Hepatocyte (in vitro differentiated cells): ENCODE measurements around the gene PDE11A. TPM values are rescaled to one million over a fixed set of nuclear protein-coding genes. Genes with fewer than 3 reads are reported as not detected.

ENCODE experiments used
- DNase-seq: peaks from one replicate; pipeline ENCODE4 v3.0.0-alpha.2; 2016; ENCODE audit warnings: low spot score
- H2AFZ ChIP-seq: fragments of 200-600 bp; sonication (generic); 2 replicates; pipeline ENCODE4 v1.6.0; 2016; ENCODE audit warnings: antibody characterized with exemption, mild to moderate bottlenecking
- H3K27ac ChIP-seq: fragments of 200-600 bp; sonication (generic); 2 replicates; pipeline ENCODE4 v1.5.1; 2016; ENCODE audit warnings: mild to moderate bottlenecking
- H3K27me3 ChIP-seq: fragments of 200-600 bp; sonication (generic); 2 replicates; pipeline ENCODE4 v1.6.1; 2016
- H3K36me3 ChIP-seq: fragments of 200-600 bp; sonication (generic); replicated peaks from 2 replicates; pipeline ENCODE4 v1.5.1; 2016; ENCODE audit warnings: low read depth; ENCODE audit not compliant: insufficient read depth
- H3K4me1 ChIP-seq: fragments of 200-600 bp; sonication (generic); 2 replicates; pipeline ENCODE4 v1.5.1; 2016; ENCODE audit warnings: mild to moderate bottlenecking, moderate library complexity; ENCODE audit not compliant: insufficient read depth
- H3K4me2 ChIP-seq: fragments of 200-600 bp; sonication (generic); 2 replicates; pipeline ENCODE4 v1.6.0; 2016
- H3K4me3 ChIP-seq: fragments of 200-600 bp; sonication (generic); 2 replicates; pipeline ENCODE4 v1.5.1; 2016; ENCODE audit warnings: mild to moderate bottlenecking
- H3K79me2 ChIP-seq: fragments of 200-600 bp; sonication (generic); 2 replicates; pipeline ENCODE4 v1.6.0; 2017; ENCODE audit warnings: mild to moderate bottlenecking
- H3K9me2 ChIP-seq: fragments of 200-600 bp; sonication (generic); replicated peaks from 2 replicates; pipeline ENCODE4 v1.6.0; 2017; ENCODE audit warnings: mild to moderate bottlenecking; ENCODE audit not compliant: insufficient read depth
- H3K9me3 ChIP-seq: fragments of 200-600 bp; sonication (generic); 2 replicates; pipeline ENCODE4 v1.5.1; 2016; ENCODE audit warnings: low read depth, mild to moderate bottlenecking
- H4K20me1 ChIP-seq: fragments of 200-600 bp; sonication (generic); 2 replicates; pipeline ENCODE4 v1.6.0; 2016; ENCODE audit warnings: mild to moderate bottlenecking; ENCODE audit not compliant: insufficient read depth, poor library complexity, severe bottlenecking
- EZH2 ChIP-seq: fragments of 200-600 bp; sonication (generic); IDR thresholded peaks from 2 replicates; pipeline ENCODE4 v1.6.1; 2016; ENCODE audit warnings: antibody characterized with exemption, mild to moderate bottlenecking, borderline replicate concordance
- EZH2phosphoT487 ChIP-seq: fragments of 200-600 bp; sonication (generic); IDR thresholded peaks from one replicate; pipeline ENCODE4 v1.6.1; 2018; ENCODE audit warnings: antibody characterized with exemption, mild to moderate bottlenecking, low read depth, moderate library complexity; ENCODE audit not compliant: unreplicated experiment, severe bottlenecking
- WGBS: methylation state at CpG from one replicate; pipeline ENCODE4 v1.1.6; 2016; ENCODE audit warnings: low lambda C conversion rate; ENCODE audit errors: missing lambda C conversion rate; 5-methylcytosine and 5-hydroxymethylcytosine counted together
- polyA plus RNA-seq: library from polyadenylated mRNA; unstranded; fragments of >200 nt; fragmentation: Nextera tagmentation; extraction: Ambion mirVana; gene quantifications from 2 replicates; pipeline ENCODE4 v1.2.1, GENCODE V29; 2016
- total RNA-seq: library from RNA; depleted of rRNA; stranded (reverse); fragments of >200 nt; gene quantifications from 2 replicates; pipeline ENCODE4 v1.2.3, GENCODE V29; 2014
- TF ChIP-seq, protein P1 (sequence below): fragments of 200-600 bp; sonication (generic); IDR thresholded peaks from 2 replicates; pipeline ENCODE4 v1.5.1; 2016; ENCODE audit warnings: antibody characterized with exemption, mild to moderate bottlenecking; ENCODE audit not compliant: poor library complexity

The PDE11A gene
- total and polyA plus RNA-seq, 2 experiments from 2014 or later, result 0.71 to 1.9 TPM

DNA sequence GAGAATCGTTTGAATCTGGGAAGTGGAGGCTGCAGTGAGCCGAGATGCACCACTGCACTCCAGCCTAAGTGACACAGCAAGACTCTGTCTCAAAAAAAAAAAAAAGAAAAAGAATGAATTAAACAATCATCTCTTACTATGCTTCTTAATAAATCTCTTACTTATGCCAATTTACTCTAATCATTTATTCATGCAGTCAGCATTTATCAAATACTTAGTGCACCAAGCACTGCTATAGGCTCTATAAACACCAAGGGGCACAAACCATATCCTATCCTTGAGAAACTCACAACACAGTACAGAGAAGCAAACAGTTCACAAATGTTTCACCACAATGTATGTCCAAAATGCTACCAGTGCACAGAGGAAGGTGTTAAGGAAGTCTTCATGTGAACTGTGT lies 189.4 kb downstream of the PDE11A start:
- no peaks in the 10 kb centered on the region for H3K9me3 ChIP-seq
- no peak overlapping the region for H3K4me2 ChIP-seq
- DNase-seq, result no peak
- no peaks in the 10 kb centered on the region for H3K36me3 ChIP-seq
- H2AFZ ChIP-seq, result no peak overlapping the region
- H3K27ac ChIP-seq, result no peak overlapping the region
- no peaks in the 10 kb centered on the region for H3K4me1 ChIP-seq
- H3K27me3 ChIP-seq, result no peaks in the 10 kb centered on the region
- H3K9me2 ChIP-seq, result no peaks in the 10 kb centered on the region
- H3K4me3 ChIP-seq, result no peak overlapping the region
- WGBS, result 100% methylated on average over 2 of the region's 2 CpGs
- TF ChIP-seq EZH2 (no peak), EZH2phosphoT487 (no peak)
- TF ChIP-seq, protein P1, sequence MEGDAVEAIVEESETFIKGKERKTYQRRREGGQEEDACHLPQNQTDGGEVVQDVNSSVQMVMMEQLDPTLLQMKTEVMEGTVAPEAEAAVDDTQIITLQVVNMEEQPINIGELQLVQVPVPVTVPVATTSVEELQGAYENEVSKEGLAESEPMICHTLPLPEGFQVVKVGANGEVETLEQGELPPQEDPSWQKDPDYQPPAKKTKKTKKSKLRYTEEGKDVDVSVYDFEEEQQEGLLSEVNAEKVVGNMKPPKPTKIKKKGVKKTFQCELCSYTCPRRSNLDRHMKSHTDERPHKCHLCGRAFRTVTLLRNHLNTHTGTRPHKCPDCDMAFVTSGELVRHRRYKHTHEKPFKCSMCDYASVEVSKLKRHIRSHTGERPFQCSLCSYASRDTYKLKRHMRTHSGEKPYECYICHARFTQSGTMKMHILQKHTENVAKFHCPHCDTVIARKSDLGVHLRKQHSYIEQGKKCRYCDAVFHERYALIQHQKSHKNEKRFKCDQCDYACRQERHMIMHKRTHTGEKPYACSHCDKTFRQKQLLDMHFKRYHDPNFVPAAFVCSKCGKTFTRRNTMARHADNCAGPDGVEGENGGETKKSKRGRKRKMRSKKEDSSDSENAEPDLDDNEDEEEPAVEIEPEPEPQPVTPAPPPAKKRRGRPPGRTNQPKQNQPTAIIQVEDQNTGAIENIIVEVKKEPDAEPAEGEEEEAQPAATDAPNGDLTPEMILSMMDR, result no peak
- H3K79me2 ChIP-seq, result no peaks in the 10 kb centered on the region
- H4K20me1 ChIP-seq, result no peaks in the 10 kb centered on the region

DNA sequence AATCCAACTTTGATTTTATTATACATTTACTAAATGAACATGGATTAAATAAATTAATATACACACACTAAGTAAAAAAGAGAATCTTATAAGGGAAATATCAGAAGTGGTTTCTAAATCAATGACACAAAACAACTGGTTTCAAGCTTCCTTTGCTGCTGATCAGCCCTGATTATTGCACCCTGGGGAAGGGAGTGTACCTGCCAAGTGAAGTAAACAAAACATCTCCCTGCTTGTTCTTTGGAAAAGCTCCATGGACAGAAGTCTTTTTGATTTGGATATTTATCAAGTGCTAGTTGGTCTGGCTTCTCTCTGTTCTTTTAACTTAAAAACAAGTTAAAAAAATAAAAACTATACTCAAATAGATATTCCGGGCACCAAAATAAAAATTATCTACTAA lies 190.1 kb downstream of the PDE11A start:
- H3K36me3 ChIP-seq, result no peaks in the 10 kb centered on the region
- 90% methylated on average over 1 of the region's 1 CpG for whole genome bisulfite sequencing
- DNase-seq, result no peak
- H3K4me1 ChIP-seq, result no peaks in the 10 kb centered on the region
- H3K79me2 ChIP-seq, result no peaks in the 10 kb centered on the region
- no peaks in the 10 kb centered on the region for H3K27me3 ChIP-seq
- no peak overlapping the region for H3K4me3 ChIP-seq
- no peak overlapping the region for H2AFZ ChIP-seq
- no peaks in the 10 kb centered on the region for H3K9me3 ChIP-seq
- TF ChIP-seq EZH2 (no peak), EZH2phosphoT487 (no peak)
- TF ChIP-seq, protein P1, result no peak
- no peaks in the 10 kb centered on the region for H3K9me2 ChIP-seq
- no peak overlapping the region for H3K4me2 ChIP-seq
- H4K20me1 ChIP-seq, result no peaks in the 10 kb centered on the region
- no peak overlapping the region for H3K27ac ChIP-seq

DNA sequence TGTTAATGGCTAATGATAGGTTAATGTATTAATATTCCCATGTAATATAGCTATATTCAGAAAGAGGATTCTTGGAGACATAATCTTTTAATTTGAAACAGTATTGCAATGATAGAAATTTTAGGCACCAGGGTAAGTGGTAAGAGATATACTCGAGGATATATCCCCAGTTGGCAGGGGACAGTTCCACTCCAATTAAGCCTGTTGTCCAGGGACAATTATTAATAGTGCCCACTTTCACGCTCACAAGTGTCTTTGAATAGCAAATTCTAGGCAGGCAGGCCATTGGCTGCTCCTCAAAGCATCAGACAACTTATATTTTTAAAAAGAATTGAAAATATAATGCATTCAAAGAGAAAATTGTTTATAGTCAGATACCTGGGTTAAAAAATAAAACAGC lies 190.7 kb downstream of the PDE11A start:
- Histone ChIP-seq H3K27ac (no peak overlapping the region), H3K36me3 (no peaks in the 10 kb centered on the region), H3K9me3 (no peaks in the 10 kb centered on the region), H3K4me3 (no peak overlapping the region), H2AFZ (no peak overlapping the region), H3K4me1 (no peaks in the 10 kb centered on the region), H3K79me2 (no peaks in the 10 kb centered on the region), H3K4me2 (no peak overlapping the region), H3K9me2 (no peaks in the 10 kb centered on the region), H4K20me1 (no peaks in the 10 kb centered on the region), H3K27me3 (no peaks in the 10 kb centered on the region)
- DNase-seq, result no peak
- TF ChIP-seq EZH2 (no peak), EZH2phosphoT487 (no peak)
- TF ChIP-seq, protein P1, result no peak
- 90% methylated on average over 2 of the region's 2 CpGs for WGBS
